ENCODE measurements around the gene STRBP. TPM values are rescaled to one million over a fixed set of nuclear protein-coding genes. Genes with fewer than 3 reads are reported as not detected.

STRBP gene
- total RNA-seq, 1 donor from 2014 or later, result 56.7 TPM

GRCh38 chr9:123091459-123091858, 176.9 kb downstream of the STRBP start:
- H3K27me3 Mint-ChIP-seq, result no peaks in the 10 kb centered on the region
- H3K4me1 Mint-ChIP-seq (ENCODE audit: unreplicated experiment), result peaks cover 8% of the 10 kb centered on the region
- H3K27ac Mint-ChIP-seq, result no peak overlapping the region
- no peak overlapping the region for H3K4me3 Mint-ChIP-seq
- H3K9me3 Mint-ChIP-seq, result no peaks in the 10 kb centered on the region
- TF ChIP-seq CTCF (conservative IDR thresholded peaks at IDR 0.05), result no peak
- peaks cover 44% of the 10 kb centered on the region for H3K36me3 Mint-ChIP-seq
- DNase-seq (ENCODE audit: extremely low spot score, unreplicated experiment), result no peak

- Mint-ChIP-seq H3K9me3 (no peaks in the 10 kb centered on the region), H3K36me3 (peaks cover 44% of the 10 kb centered on the region), H3K27me3 (no peaks in the 10 kb centered on the region), H3K4me1 (ENCODE audit: unreplicated experiment) (peaks cover 11% of the 10 kb centered on the region), H3K27ac (no peak overlapping the region), H3K4me3 (no peak overlapping the region)
- no peak for TF ChIP-seq CTCF (conservative IDR thresholded peaks at IDR 0.05)
- no peak for DNase-seq (ENCODE audit: extremely low spot score, unreplicated experiment)
Observed at GRCh38 chr9:123090956-123091355, 177.4 kb downstream of the STRBP start.

- H3K9me3 Mint-ChIP-seq, result no peaks in the 10 kb centered on the region
- peak overlapping the region; percentile 17 for H3K27ac Mint-ChIP-seq
- no peak for DNase-seq (ENCODE audit: extremely low spot score, unreplicated experiment)
- H3K27me3 Mint-ChIP-seq, result no peaks in the 10 kb centered on the region
- TF ChIP-seq CTCF (conservative IDR thresholded peaks at IDR 0.05), result no peak
- peaks cover 44% of the 10 kb centered on the region for H3K36me3 Mint-ChIP-seq
- no peak overlapping the region for H3K4me3 Mint-ChIP-seq
- H3K4me1 Mint-ChIP-seq (ENCODE audit: unreplicated experiment), result peaks cover 14% of the 10 kb centered on the region
Observed at GRCh38 chr9:123090198-123090896, 178.0 kb downstream of the STRBP start.

GRCh38 chr9:123089790-123090189, 178.6 kb downstream of the STRBP start:
- Mint-ChIP-seq H3K9me3 (no peaks in the 10 kb centered on the region), H3K27me3 (no peaks in the 10 kb centered on the region), H3K36me3 (peaks cover 44% of the 10 kb centered on the region), H3K4me1 (ENCODE audit: unreplicated experiment) (peaks cover 20% of the 10 kb centered on the region), H3K27ac (no peak overlapping the region), H3K4me3 (no peak overlapping the region)
- no peak for DNase-seq (ENCODE audit: extremely low spot score, unreplicated experiment)
- TF ChIP-seq CTCF (conservative IDR thresholded peaks at IDR 0.05), result no peak

- Mint-ChIP-seq H3K27ac (peak overlapping the region; percentile 55), H3K36me3 (peaks cover 43% of the 10 kb centered on the region), H3K9me3 (no peaks in the 10 kb centered on the region), H3K27me3 (no peaks in the 10 kb centered on the region), H3K4me1 (ENCODE audit: unreplicated experiment) (peaks cover 21% of the 10 kb centered on the region), H3K4me3 (no peak overlapping the region)
- TF ChIP-seq CTCF (conservative IDR thresholded peaks at IDR 0.05), result no peak
- no peak for DNase-seq (ENCODE audit: extremely low spot score, unreplicated experiment)
Observed at GRCh38 chr9:123089040-123089439, 179.3 kb downstream of the STRBP start.

Data from type B pancreatic cell (in vitro differentiated cells).